Gastroesophageal sphincter (tissue), 3 donors: Measurements from ENCODE around the gene SLC16A12.

ENCODE experiments used
- POLR2AphosphoS5 ChIP-seq: sonication (generic); formaldehyde crosslinking; IDR thresholded peaks from one replicate; pipeline ENCODE4 v1.6.1; 2017; ENCODE audit warnings: antibody characterized with exemption
- TF ChIP-seq, protein P1 (sequence below), 4 experiments: fragments of 200-600 bp in 2 of 4; fragments of 450-650 bp in 2 of 4; sonication (generic) in 1 of 4; IDR thresholded peaks; one replicate each; pipeline ENCODE4 v1.5.1; 2017 to 2019; ENCODE audit warnings: antibody characterized with exemption in 4 of 4, mild to moderate bottlenecking in 2 of 4, moderate library complexity in 2 of 4

DNA sequence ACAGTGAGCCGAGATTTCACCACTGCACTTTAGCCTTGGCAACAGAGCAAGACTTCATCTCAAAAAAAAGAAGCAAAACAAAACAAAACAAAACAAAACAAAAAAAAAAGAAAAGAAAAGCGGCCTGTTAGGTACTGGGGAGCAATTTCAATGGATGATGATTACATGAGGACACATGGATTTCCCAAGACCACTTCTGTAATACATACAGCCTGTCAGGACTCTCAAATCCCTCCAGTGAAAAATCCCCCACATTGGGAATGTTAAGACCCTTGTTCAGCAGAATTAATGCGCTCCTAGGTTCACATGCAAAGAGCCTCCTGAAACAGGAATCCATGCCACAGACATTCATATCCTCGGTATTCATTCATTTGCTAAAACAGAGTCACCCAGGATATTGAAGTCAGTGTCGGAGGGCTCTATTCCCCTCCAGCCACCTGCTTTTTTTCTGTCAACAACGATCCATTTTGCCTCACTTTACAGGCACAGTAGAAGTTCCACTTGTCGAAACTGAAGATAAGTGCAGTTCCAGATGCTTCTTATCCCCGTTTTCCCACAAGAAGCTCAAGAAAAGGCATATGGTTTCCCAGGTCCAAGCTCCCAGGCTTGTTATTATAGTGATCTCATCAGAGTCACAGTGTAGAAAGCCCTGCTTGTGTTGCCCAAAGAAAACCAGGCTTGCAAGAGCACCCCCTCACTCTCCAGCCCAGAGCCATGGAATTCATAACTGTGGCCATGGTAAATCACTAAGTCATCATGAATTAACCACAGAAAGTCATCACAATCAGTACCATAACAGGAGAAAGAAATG lies 20.2 kb downstream of the SLC16A12 start:
- TF ChIP-seq, protein P1, sequence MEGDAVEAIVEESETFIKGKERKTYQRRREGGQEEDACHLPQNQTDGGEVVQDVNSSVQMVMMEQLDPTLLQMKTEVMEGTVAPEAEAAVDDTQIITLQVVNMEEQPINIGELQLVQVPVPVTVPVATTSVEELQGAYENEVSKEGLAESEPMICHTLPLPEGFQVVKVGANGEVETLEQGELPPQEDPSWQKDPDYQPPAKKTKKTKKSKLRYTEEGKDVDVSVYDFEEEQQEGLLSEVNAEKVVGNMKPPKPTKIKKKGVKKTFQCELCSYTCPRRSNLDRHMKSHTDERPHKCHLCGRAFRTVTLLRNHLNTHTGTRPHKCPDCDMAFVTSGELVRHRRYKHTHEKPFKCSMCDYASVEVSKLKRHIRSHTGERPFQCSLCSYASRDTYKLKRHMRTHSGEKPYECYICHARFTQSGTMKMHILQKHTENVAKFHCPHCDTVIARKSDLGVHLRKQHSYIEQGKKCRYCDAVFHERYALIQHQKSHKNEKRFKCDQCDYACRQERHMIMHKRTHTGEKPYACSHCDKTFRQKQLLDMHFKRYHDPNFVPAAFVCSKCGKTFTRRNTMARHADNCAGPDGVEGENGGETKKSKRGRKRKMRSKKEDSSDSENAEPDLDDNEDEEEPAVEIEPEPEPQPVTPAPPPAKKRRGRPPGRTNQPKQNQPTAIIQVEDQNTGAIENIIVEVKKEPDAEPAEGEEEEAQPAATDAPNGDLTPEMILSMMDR (IDR thresholded peaks at IDR 0.05): no peak
- no peak for TF ChIP-seq POLR2AphosphoS5
